Neural cell (in vitro differentiated cells): ENCODE data around the gene GZMA. TPM values are rescaled to one million over a fixed set of nuclear protein-coding genes. Genes with fewer than 3 reads are reported as not detected.

Experiments used
- H2AFZ ChIP-seq: fragments of 200-600, 300-800 bp; sonication (generic), shearing (Covaris generic); 2 replicates; pipeline ENCODE4 v1.6.0; 2014; ENCODE audit warnings: low read depth, mild to moderate bottlenecking, antibody characterized with exemption, low read length, moderate library complexity
- H3F3A ChIP-seq: fragments of 200-600 bp; shearing (Covaris generic); 2 replicates; pipeline ENCODE4 v1.6.1; 2016; ENCODE audit warnings: mild to moderate bottlenecking, moderate library complexity, mixed read lengths, antibody characterized with exemption, low read length; ENCODE audit not compliant: insufficient read depth, poor library complexity, severe bottlenecking
- H3K27ac ChIP-seq: fragments of 200-600, 300-800 bp; sonication (generic), shearing (Covaris generic); 2 replicates; pipeline ENCODE4 v1.5.1; 2014; ENCODE audit warnings: mild to moderate bottlenecking, low read length, moderate library complexity
- H3K27me3 ChIP-seq: fragments of 300-800, 200-600 bp; sonication (generic), shearing (Covaris generic); 2 replicates; pipeline ENCODE4 v1.6.0; 2014; ENCODE audit warnings: mild to moderate bottlenecking, low read depth, low read length, moderate library complexity; ENCODE audit not compliant: insufficient read depth
- H3K36me3 ChIP-seq: fragments of 300-800, 200-600 bp; sonication (generic), shearing (Covaris generic); 2 replicates; pipeline ENCODE4 v1.5.1; 2014; ENCODE audit warnings: mild to moderate bottlenecking, antibody characterized with exemption, low read length, moderate library complexity; ENCODE audit not compliant: insufficient read depth
- H3K4me2 ChIP-seq: fragments of 300-800, 200-600 bp; sonication (generic), shearing (Covaris generic); 2 replicates; pipeline ENCODE4 v1.6.0; 2014; ENCODE audit warnings: mild to moderate bottlenecking, low read length
- H3K4me3 ChIP-seq: fragments of 300-800, 200-600 bp; sonication (generic), shearing (Covaris generic); 2 replicates; pipeline ENCODE4 v1.5.1; 2014; ENCODE audit warnings: mild to moderate bottlenecking, low read length, moderate library complexity
- H3K79me2 ChIP-seq: fragments of 200-600 bp; shearing (Covaris generic); replicated peaks from 2 replicates; pipeline ENCODE4 v1.6.0; 2014; ENCODE audit warnings: mild to moderate bottlenecking, low read length, moderate library complexity; ENCODE audit not compliant: insufficient read depth
- H3K9ac ChIP-seq: fragments of 300-800, 200-600 bp; sonication (generic), shearing (Covaris generic); 2 replicates; pipeline ENCODE4 v1.6.1; 2016; ENCODE audit warnings: mild to moderate bottlenecking, low read length, mixed read lengths
- H3K9me2 ChIP-seq: fragments of 200-600 bp; shearing (Covaris generic); 2 replicates; pipeline ENCODE4 v1.6.1; 2016; ENCODE audit warnings: mild to moderate bottlenecking, low read length, mixed read lengths; ENCODE audit not compliant: insufficient read depth
- H3K9me3 ChIP-seq: fragments of 200-600, 300-800 bp; sonication (generic), shearing (Covaris generic); 2 replicates; pipeline ENCODE4 v1.6.1; 2016; ENCODE audit warnings: mild to moderate bottlenecking, mixed run types, low read length, moderate library complexity, mixed read lengths
- H4K20me1 ChIP-seq: fragments of 200-600 bp; shearing (Covaris generic); 2 replicates; pipeline ENCODE4 v1.6.1; 2016; ENCODE audit warnings: mild to moderate bottlenecking, mixed run types; ENCODE audit not compliant: insufficient read depth
- CTCF ChIP-seq: fragments of 450-650 bp; IDR thresholded peaks from 2 replicates; pipeline ENCODE4 v1.5.1; 2014; ENCODE audit warnings: antibody characterized with exemption, mild to moderate bottlenecking, moderate library complexity; ENCODE audit not compliant: poor library complexity, severe bottlenecking
- EP300 ChIP-seq: fragments of 450-650 bp; conservative IDR thresholded peaks from 2 replicates; pipeline ENCODE4 v1.6.1; 2014; ENCODE audit warnings: antibody characterized with exemption, mild to moderate bottlenecking, moderate library complexity; ENCODE audit not compliant: poor library complexity, severe bottlenecking
- EZH2 ChIP-seq: fragments of 200-600, 300-800 bp; shearing (Covaris generic), sonication (generic); IDR thresholded peaks from 2 replicates; pipeline ENCODE4 v1.6.1; 2014; ENCODE audit warnings: antibody characterized with exemption, low read length, borderline replicate concordance, mild to moderate bottlenecking; ENCODE audit not compliant: insufficient read depth, poor library complexity, severe bottlenecking
- MXI1 ChIP-seq: fragments of 450-650 bp; conservative IDR thresholded peaks from 2 replicates; pipeline ENCODE4 v1.6.1; 2014; ENCODE audit warnings: antibody characterized with exemption, mild to moderate bottlenecking; ENCODE audit not compliant: poor library complexity, severe bottlenecking
- POLR2AphosphoS5 ChIP-seq: IDR thresholded peaks from 2 replicates; pipeline ENCODE4 v1.6.1; 2012
- RAD21 ChIP-seq: fragments of 450-650 bp; conservative IDR thresholded peaks from 2 replicates; pipeline ENCODE4 v1.6.1; 2014; ENCODE audit warnings: antibody characterized with exemption, mild to moderate bottlenecking, moderate library complexity
- REST ChIP-seq: IDR thresholded peaks from 2 replicates; pipeline ENCODE4 v1.6.1; 2012; ENCODE audit warnings: borderline replicate concordance
- SMC3 ChIP-seq: fragments of 450-650 bp; conservative IDR thresholded peaks from 2 replicates; pipeline ENCODE4 v1.6.1; 2014; ENCODE audit warnings: antibody characterized with exemption, mild to moderate bottlenecking, moderate library complexity; ENCODE audit not compliant: poor library complexity
- TAF1 ChIP-seq: IDR thresholded peaks from 2 replicates; pipeline ENCODE4 v1.6.1; 2012; ENCODE audit warnings: low read depth
- polyA plus RNA-seq: library from polyadenylated mRNA; depleted of rRNA; stranded (reverse); fragments of >200 nt; gene quantifications from 2 replicates; pipeline ENCODE4 v1.2.3, GENCODE V29; 2014

The GZMA gene
- polyA plus RNA-seq, 1 donor from 2014 or later, result not detected

- no peaks in the 10 kb centered on the region for H3F3A ChIP-seq
- H3K27me3 ChIP-seq, result no peaks in the 10 kb centered on the region
- H2AFZ ChIP-seq, result no peak overlapping the region
- H3K79me2 ChIP-seq, result no peaks in the 10 kb centered on the region
- no peaks in the 10 kb centered on the region for H3K9me3 ChIP-seq
- H3K36me3 ChIP-seq, result no peaks in the 10 kb centered on the region
- H3K4me3 ChIP-seq, result no peak overlapping the region
- H3K9me2 ChIP-seq, result no peaks in the 10 kb centered on the region
- TF ChIP-seq POLR2AphosphoS5, result no peak
- no peak overlapping the region for H3K4me2 ChIP-seq
- H3K27ac ChIP-seq, result no peak overlapping the region
- H4K20me1 ChIP-seq, result no peaks in the 10 kb centered on the region
- no peak overlapping the region for H3K9ac ChIP-seq
Measured at GRCh38 chr5:55149308-55149795, 46.9 kb downstream of the GZMA start.

- no peak overlapping the region for H3K4me3 ChIP-seq
- H3K9me2 ChIP-seq, result no peaks in the 10 kb centered on the region
- H3K36me3 ChIP-seq, result no peaks in the 10 kb centered on the region
- H4K20me1 ChIP-seq, result no peaks in the 10 kb centered on the region
- no peak overlapping the region for H2AFZ ChIP-seq
- H3F3A ChIP-seq, result no peaks in the 10 kb centered on the region
- no peak overlapping the region for H3K9ac ChIP-seq
- no peak for TF ChIP-seq POLR2AphosphoS5
- no peak for TF ChIP-seq SMC3
- TF ChIP-seq EZH2, result no peak
- TF ChIP-seq REST, result no peak
- TF ChIP-seq TAF1, result no peak
- TF ChIP-seq RAD21, result no peak
- TF ChIP-seq MXI1, result no peak
- TF ChIP-seq EP300, result no peak
- no peak for TF ChIP-seq CTCF
- H3K27me3 ChIP-seq, result no peaks in the 10 kb centered on the region
- no peak overlapping the region for H3K27ac ChIP-seq
- no peak overlapping the region for H3K4me2 ChIP-seq
- no peaks in the 10 kb centered on the region for H3K9me3 ChIP-seq
- no peaks in the 10 kb centered on the region for H3K79me2 ChIP-seq
Measured at GRCh38 chr5:55151923-55152842, 49.7 kb downstream of the GZMA start.
